Adipose tissue (tissue), 3 donors: ENCODE results near the gene CLSTN2. TPM values are rescaled to one million over a fixed set of nuclear protein-coding genes. Genes with fewer than 3 reads are reported as not detected.

Experiments used
- H3K27ac ChIP-seq: one replicate; pipeline ENCODE4 v1.5.1; 2013; ENCODE audit warnings: low read depth, low read length
- WGBS, 3 donors: extraction: QIAGEN DNeasy Blood & Tissue Kit; methylation state at CpG; one replicate each; pipeline ENCODE4 v1.1.7; 2013; 5-methylcytosine and 5-hydroxymethylcytosine counted together
- polyA plus RNA-seq, 3 donors: library from polyadenylated mRNA; stranded (reverse); fragments of 200-250 nt; gene quantifications; one replicate each; pipeline ENCODE4 v1.2.3, GENCODE V29; 2013
- donor health status: healthy with polysubstance abuse.
- donor health status: Bipolar disorder and iron deficiency.
- donor health status: healthy.

The CLSTN2 gene
- polyA plus RNA-seq, 3 donors, result 1.3 to 11.8 (median 5.6) TPM

DNA sequence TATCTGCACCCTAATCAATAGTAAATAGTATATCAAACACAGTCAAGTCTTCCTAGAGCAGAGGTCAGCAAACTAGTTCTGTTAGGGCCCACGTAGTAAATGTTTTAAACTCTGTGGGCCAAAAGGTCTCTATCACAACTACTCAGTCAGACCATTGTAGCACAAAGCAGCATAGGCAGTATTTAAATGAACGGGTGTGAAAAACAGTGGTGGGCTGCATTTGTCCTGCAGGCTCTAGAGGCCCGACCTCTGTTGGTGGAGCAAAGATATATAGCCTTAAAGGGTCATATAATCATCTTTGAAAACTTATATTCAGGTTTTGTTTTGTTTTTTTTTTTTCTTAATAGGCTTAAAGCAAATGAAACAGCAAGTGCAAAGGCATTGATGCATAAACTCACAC, 416.5 kb downstream of the CLSTN2 start:
- H3K27ac ChIP-seq, result no peak overlapping the region
- WGBS, 3 donors, result 44 to 60% (median 53%) methylated on average over 3 of the region's 3 CpGs

DNA sequence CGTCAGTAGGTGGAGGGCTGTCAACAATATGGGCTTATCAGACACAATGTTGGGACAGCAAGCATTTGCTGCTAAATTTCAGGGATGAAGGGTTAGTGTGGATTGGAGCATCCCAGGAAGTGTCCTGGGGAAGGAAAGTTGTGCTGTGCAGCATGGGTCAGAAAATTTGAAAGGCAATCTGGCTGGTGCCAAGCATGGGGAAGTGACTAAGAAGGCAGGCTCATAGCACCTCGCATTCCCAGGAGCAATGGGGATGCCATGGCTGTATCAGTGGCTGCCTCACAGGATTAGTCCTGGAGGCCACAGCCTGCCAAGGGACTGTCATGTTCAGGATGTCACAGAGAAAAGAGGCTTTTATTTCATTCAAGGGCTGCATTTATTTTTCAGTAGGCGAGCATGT, 420.5 kb downstream of the CLSTN2 start:
- 75 to 83% (median 80%) methylated on average over 3 of the region's 3 CpGs for WGBS, 3 donors
- no peak overlapping the region for H3K27ac ChIP-seq

DNA sequence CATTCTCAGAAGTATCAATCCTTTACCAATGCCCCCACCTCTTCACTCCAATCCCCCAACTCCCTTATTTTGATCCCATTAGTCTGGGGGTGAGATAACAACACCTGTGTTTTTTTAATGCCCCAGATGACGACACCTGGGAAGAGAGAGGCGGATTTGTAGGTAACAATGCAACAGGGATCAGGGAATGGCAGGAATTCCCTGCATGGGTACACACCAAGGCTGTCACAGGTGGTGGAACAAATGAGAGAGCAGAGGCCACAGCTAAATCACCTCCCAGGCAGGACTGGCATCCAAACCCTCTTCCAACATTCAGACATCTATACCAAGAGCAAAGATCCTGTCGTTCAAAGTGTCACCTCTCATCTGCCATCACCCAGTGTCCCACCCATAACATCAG, 423.7 kb downstream of the CLSTN2 start:
- 40 to 85% (median 72%) methylated on average over 3 of the region's 3 CpGs for WGBS, 3 donors
- H3K27ac ChIP-seq, result no peak overlapping the region

DNA sequence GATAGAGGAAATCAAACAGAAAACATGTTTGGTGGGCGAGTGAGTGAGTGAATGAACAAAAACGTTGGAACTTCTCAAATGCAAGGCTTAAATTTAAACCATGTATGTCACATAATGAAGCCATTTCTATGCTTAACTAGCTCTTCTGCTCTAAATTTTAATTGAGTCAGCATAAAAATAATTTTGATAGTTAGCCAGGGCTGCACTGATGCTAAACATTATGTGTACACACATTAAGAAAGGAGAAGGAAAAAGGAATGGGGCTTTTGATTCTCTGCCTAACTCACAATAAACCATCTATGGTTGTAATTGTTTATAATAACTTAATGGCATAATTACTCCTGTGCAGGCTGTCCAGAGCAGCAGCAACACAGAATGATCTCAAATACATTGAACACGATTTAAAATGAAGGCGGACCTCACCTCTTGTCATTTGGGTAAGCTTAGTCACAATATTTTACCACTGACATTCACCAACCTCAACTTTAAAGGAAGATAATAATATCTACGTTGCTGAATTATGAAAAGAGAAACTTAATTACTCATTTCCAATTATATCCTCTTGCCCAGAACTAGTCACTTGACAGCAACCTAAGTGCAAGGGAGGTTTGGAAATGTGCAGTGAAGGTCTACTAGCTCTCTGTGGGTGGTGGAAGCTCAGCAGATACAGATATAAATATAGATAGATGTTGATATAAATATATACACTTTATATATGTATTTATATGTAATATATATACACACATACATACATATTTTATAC, 424.4 kb downstream of the CLSTN2 start:
- no peak overlapping the region for H3K27ac ChIP-seq
- WGBS, 3 donors, result 57 to 72% (median 65%) methylated on average over 5 of the region's 5 CpGs

DNA sequence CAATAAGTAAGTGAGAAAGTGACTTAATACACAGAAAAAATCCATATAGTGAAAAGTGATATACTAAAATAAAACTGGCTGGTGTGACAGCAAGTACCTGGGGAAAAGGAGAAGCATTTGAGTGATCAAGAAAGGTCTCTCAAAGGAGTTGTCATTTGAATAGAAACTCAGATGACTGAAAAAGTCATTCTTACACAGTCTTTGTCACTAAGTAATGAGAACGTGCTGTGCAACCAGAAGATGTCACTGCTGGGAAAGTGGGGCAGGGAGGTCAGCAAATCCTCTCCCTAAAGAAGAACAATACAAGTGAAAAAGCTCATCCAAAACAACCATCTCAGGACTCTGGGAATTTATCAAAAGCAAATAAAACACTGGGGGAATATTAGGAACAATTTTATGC, 425.3 kb downstream of the CLSTN2 start:
- H3K27ac ChIP-seq, result no peak overlapping the region
- WGBS, 3 donors, result 48 to 58% (median 54%) methylated on average over 1 of the region's 1 CpG

DNA sequence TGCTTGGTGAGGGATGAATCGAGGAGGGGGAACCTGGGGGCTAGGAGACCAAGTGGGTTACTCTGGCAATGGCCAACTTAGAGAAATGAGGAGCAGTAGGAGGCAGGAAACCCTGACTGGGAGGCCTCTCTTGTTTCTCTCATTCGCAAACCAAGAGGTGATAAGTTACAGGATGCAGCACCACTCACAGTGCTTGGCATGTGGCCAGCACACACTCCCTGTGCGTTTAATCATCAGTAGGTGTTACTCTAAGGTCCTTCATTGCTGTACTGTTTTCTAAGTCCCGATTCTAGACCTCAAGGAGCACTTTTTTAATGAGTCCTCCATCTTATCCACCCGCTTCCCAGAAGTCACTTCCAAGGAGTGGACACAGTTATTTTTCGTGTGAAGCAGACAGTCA, 428.8 kb downstream of the CLSTN2 start:
- H3K27ac ChIP-seq, result no peak overlapping the region
- WGBS, 3 donors, result 51 to 67% (median 58%) methylated on average over 6 of the region's 6 CpGs

DNA sequence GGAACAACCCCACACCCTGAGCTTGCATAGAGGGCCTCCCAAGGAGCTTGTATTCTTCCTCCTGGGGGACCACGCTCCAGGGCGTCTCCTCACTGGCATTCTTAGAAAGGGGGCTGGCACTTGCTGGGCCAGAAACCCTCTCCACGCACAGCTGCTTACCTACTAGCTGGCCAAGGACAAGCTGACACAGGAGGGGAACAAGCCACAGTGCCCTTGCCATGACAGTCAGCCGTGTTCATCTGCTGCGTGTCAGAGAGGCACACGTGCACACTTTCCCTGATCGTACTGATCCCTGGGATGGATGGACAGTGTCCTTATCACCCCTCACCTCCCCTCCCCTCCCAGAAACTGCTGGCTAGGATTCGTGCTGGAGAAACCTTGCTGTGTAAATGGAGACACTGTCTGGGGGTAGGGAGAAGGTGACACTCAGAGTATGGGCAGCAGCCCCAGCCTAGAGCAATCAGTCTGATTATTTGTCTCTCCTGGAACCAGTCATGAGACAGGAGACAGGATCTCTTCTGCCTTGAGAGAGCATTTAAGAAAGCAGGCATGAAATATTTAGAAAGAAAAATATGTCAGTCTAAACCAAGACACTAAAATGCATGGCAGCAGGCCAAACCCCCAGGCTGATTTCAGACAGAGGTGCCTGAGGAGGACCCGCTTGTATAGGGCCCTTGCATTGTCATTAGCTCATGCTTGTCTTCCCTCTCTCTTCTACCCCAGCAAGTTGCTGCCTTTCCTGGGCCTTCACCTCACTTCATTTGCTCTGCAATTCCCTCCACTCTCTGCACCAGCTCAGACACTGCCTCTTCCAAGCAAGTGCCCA, 431.1 kb downstream of the CLSTN2 start:
- no peak overlapping the region for H3K27ac ChIP-seq
- 69 to 81% (median 78%) methylated on average over 9 of the region's 9 CpGs for WGBS, 3 donors

DNA sequence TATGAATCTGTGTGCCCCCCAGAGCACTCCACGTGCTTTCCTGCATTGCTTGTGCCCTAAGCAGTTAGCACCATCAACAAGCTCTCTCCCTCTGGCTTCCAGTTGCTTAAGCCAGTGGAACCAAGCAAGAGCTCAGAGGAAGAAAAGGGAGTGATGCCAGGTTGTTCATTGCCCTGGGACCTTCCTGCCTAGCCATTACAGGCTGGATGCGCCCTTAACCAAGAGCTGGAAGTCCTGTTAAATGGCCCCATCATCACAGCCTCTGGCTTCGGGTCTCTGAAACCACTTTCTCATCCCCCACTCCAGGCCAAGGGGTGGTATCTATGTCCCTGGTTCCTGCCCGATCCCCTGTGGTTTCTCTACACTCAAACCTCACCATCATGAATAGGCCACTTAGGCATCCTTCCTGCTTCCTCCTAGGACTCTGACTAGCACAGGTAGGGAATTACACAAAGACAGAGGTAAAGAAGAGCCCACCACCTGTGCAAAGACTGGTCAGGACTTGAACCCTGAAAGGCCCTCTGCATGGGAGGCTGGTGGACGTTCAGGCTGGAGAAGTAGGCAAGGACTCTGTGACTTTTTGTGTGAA, 433.3 kb downstream of the CLSTN2 start:
- no peak overlapping the region for H3K27ac ChIP-seq
- 74 to 84% (median 83%) methylated on average over 5 of the region's 5 CpGs for WGBS, 3 donors

DNA sequence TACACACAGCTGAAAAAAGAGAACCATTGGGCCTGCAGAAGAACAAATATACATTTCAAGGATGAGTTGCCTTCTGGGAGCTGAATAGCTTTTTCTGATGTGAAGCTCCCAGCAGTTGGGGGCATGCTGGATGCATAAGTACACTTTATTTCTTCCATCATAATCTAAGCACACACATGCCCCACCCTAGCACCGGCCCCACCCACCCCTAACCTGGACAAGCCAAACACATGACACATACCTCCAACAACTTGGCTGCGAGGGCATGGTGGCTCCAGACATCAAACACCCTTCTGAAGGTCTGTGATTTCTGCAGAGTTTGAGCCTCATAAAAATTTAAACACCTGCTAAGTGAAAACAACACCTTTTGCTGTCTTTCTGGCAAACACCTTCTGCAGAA, 435.7 kb downstream of the CLSTN2 start:
- whole genome bisulfite sequencing, 3 donors, result 32 to 39% (median 38%) methylated on average over 2 of the region's 2 CpGs
- H3K27ac ChIP-seq, result no peak overlapping the region

DNA sequence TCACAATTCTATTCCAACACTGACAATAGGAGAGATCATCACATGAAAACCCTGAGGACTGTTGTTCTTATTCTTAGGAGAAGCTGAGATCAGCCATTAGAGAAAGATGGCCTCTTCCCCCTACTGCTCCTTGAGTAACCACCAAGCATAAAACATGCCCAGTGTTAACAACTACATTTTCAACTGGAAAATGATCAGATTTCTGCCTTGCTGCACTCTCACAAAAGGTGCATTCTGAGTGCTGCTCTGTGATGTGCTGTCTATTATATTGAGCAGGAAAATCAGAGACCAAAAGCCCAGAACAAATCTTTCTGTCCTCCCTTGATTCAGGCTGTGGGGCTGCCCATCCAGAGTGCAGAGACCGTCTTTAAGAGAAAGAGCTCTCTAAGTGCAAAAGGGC, 438.2 kb downstream of the CLSTN2 start:
- WGBS, 3 donors, result 80 to 91% (median 82%) methylated on average over 1 of the region's 1 CpG
- no peak overlapping the region for H3K27ac ChIP-seq

DNA sequence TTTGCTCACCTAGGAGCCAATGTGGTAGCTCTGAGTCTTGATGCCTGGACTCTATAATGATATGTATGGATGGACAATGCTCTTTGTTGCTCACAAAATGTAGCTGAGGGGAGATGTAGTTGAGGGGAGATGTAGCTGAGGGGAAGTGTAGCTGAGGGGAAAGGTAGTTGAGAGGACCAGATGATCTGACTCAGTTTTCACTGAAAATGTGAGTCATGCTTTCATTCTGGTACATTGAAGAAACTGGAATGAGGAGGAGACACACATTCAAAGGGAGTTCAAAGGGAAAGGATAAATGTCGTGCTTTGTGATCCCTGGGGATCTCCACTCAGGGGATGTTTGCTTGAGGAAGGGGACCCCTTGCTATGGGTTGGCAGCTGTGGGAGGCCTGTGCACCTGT, 440.0 kb downstream of the CLSTN2 start:
- 36 to 61% (median 58%) methylated on average over 1 of the region's 1 CpG for WGBS, 3 donors
- H3K27ac ChIP-seq, result no peak overlapping the region

DNA sequence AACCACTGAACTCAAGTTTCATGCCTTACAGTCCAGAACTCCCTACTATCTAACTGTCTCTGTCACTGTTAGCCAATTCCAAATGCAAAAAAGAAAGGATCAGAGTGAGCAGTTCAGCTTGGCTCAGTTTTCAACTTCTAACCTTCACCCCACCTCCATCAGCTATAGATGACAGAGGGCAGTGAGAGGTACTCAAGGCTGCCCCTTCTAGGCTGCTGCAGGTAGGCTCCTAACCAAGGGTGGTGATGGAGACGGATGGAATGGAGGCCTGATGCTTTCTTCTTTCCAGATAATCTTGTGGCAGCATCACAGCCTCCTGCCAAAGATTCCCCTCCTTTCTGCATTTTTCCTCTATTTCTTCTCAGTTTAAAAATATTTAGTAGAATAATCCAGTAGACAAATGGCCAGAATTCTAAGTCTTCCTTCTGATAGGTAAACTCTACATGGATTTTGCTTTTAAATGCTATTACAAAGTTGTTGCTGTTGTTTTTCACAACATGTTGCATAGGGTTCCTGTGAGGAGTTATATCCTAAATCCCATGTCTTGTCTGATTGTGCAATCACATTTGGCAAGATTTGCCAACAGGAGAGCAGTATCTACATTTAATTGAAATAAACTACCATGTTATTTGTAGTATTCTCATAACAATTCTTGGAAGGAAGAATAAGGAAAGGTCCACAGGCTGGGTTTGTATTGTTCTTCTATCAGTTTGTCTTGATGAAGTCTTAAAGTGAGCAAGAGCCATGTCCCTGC, 441.3 kb downstream of the CLSTN2 start:
- H3K27ac ChIP-seq, result no peak overlapping the region
- WGBS, 3 donors, result 67 to 71% (median 70%) methylated on average over 1 of the region's 1 CpG

DNA sequence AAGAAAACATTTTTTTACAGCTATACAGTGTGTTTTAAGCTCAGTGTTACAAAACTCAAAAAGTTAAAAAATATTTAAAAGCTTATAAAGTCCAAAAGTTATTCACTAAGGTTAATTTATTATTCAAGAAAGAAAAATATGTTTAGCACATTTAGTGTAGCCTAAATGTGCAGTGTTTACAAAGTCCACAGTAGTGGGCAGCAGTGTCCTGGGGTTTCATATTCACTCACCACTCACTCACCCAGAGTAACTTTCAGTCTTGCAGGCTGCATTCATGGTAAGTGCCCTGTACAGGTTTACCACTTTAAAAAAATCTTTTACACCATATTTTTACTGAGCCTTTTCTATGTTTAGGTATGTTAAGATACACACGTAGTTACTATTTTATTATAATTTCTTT, 442.7 kb downstream of the CLSTN2 start:
- H3K27ac ChIP-seq, result no peak overlapping the region
- WGBS, 3 donors, result 78 to 88% (median 83%) methylated on average over 1 of the region's 1 CpG

DNA sequence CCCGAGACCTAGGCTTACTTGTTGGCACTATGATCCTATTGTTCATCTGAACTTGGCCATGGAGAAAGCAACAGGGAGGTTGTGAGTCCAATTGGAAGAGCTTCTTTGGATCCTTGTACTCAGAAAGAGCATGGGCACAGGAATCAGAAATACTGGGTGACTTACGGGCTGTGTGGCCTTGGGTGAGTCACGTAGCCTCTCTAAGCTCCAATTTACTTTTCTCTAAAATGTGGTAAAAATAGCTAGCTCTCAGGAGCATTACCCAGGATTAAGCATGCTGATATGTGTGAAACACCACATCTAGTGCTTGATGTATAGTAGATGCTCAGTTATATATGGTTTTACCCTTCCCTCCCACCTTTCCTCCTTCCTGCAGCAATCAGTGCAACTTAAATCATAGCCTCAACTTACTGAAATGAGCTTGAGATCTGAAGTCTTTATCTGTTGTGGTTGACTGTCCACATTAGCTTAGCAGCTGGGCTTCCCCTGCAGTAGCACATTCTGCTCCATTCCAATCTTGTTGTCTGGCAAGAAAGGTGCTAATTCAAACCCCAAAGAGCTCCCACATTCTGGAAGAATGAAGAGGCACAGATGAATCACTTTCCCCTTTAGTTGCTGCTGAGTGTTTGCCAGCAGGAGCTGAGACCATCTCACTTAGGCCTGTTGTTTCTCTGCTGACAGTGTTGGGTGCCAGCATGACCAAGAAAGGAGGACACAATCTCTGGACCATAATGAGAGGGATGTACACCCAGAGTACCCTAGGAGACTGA, 443.8 kb downstream of the CLSTN2 start:
- 28 to 32% (median 29%) methylated on average over 3 of the region's 3 CpGs for WGBS, 3 donors
- no peak overlapping the region for H3K27ac ChIP-seq

DNA sequence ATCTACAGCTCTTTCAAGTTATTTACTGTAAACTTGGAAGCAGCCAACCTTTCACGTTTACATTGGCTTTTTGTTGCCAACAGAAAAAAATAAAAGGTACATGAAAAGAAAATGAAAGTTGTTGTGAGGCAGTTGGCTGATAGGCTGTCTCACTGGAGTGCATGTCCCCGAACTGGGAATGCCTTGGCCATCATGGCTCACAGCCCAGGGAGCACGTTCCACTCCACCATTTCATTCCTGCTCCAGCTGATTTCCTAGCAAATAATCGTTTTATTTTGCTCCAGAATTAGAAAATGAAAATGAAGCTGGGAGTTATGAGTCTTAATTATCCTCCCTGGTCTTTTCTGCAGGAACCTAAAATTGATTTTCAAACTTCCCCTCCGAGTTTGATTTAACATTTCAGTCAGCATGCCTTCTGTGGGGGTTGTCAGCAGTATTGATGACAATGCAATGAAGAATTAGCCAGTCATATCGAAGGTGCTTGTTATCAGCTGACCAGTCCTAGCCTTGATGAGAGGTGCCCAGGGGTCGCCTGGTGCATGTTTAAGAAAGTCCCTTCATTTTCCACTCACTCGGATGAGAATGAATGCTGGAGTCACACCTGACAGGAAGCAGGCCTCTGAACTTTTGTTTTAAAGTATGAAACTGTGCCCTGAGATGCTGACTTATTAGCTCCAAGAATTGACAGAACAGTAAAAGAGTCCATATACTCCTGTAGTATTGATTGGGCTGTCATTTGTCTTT, 449.2 kb downstream of the CLSTN2 start:
- 49 to 60% (median 51%) methylated on average over 8 of the region's 8 CpGs for WGBS, 3 donors
- H3K27ac ChIP-seq, result no peak overlapping the region

DNA sequence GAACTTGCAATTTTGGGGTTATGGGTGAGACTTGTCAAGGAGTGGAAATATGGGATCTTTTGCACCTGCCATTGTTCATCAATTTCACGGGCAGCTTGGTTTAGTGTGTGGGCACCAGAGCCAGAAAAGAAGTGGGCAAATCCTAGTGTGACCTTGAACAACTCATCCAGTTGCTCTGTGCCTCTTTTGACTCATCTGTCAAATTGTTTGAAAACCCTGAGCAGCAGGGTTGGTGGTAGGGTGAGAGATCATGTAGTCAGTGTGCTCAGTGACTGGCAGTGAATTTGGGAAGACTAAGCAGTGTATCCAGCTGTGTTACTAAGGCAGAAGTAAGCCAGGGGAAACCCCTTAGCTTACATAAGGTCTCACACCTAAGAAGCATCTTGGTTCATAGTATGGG, 449.9 kb downstream of the CLSTN2 start:
- no peak overlapping the region for H3K27ac ChIP-seq
- WGBS, 3 donors, result 69 to 92% (median 85%) methylated on average over 1 of the region's 1 CpG

DNA sequence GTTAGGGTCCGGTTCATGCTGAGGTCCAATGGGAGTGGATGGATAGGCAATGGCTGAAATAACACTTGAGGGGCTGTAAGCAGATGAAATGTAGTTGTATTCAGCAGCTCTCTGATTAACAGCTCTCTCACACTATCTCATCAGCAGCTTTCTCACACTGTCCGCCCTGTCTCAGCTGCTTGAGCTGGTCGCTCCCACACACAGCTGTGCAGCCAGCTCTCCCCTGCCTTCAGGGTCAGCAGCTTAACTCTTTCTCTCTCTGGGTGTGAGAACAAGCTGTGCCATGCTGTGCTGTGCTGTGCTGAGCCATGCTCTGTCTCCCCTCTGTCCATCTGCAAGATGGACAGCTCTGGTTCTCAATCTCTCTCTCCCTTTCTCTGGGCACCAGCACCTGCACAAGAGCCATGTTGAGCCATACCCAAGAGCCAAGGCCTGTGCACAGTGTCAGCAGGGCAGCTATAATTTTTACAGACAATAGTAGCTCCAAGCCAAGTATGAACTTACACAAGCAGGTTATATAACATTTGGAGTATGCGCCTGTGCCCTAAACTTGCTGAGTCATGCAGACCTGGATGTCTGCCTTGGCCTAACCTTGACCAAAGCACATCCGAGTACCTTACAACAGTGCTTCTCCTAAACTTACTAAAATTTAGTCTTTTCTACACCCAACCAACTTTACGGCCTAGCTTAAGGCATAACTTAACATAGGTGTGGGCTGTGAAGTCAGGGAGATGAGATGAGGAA, 451.5 kb downstream of the CLSTN2 start:
- 62 to 73% (median 63%) methylated on average over 6 of the region's 6 CpGs for WGBS, 3 donors
- H3K27ac ChIP-seq, result no peak overlapping the region
